ENCODE measurements around the gene CTDSPL. TPM values are rescaled to one million over a fixed set of nuclear protein-coding genes. Genes with fewer than 3 reads are reported as not detected.

The CTDSPL gene
- total RNA-seq, 1 donor from 2014 or later = not detected

DNA sequence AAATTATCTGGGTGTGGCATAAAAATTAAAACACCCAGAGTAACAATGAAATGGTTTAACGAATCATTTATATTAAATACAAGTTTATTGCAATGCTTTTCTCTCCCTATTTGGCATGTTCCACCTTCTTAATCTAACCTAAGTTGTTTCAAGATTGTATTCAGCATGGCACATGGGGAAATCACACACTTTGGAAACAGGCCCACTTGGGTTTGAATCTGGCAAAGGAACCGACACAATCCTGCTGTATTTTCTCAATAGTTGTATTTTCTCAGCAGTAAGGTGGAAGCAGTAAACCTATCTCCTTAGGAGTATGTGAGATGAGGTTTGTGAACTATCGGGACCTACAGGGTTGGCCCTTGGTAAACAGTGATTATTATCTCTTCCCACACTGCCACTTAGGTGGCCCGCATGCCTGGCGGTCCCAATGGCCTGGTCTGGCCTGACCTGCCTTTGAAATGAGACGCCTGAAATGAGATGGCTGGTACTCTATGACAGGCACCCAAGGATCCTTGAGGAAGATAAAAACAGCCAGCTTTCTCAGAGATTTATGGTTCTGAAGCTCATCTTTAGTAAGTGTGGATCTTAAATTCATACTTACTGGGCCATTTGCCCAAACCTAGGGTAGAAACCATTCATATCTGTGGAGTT lies 83.6 kb downstream of the CTDSPL start:
- Mint-ChIP-seq H3K9me3 (no peaks in the 10 kb centered on the region), H3K4me1 (no peaks in the 10 kb centered on the region), H3K27me3 (no peaks in the 10 kb centered on the region), H3K36me3 (ENCODE audit: low read depth) (no peaks in the 10 kb centered on the region), H3K4me3 (no peak overlapping the region), H3K27ac (no peak overlapping the region)
- no peak for DNase-seq
- intact Hi-C loops (cut with micrococcal nuclease) = no loop called here
- ChIA-PET POLR2A (no interaction called here), CTCF (no interaction called here)
- TF ChIP-seq CTCF (IDR thresholded peaks at IDR 0.05) = no peak
- no peak for ATAC-seq (ENCODE audit: low read depth)

GRCh38 chr3:37945807-37946530 lies 84.3 kb downstream of the CTDSPL start:
- POLR2A ChIA-PET = no interaction called here
- TF ChIP-seq CTCF (IDR thresholded peaks at IDR 0.05) = no peak
- intact Hi-C loops (cut with micrococcal nuclease) = no loop called here
- CTCF ChIA-PET = no interaction called here
- H3K27me3 Mint-ChIP-seq = no peaks in the 10 kb centered on the region
- H3K9me3 Mint-ChIP-seq = no peaks in the 10 kb centered on the region
- no peak for DNase-seq
- no peak for ATAC-seq (ENCODE audit: low read depth)
- no peak overlapping the region for H3K27ac Mint-ChIP-seq
- no peaks in the 10 kb centered on the region for H3K4me1 Mint-ChIP-seq
- no peak overlapping the region for H3K4me3 Mint-ChIP-seq
- H3K36me3 Mint-ChIP-seq (ENCODE audit: low read depth) = no peaks in the 10 kb centered on the region

GRCh38 chr3:37946531-37946889 lies 84.8 kb downstream of the CTDSPL start:
- H3K27me3 Mint-ChIP-seq = no peaks in the 10 kb centered on the region
- intact Hi-C loops (cut with micrococcal nuclease) = no loop called here
- no peak for DNase-seq
- no peak overlapping the region for H3K27ac Mint-ChIP-seq
- no peaks in the 10 kb centered on the region for H3K9me3 Mint-ChIP-seq
- H3K4me3 Mint-ChIP-seq = no peak overlapping the region
- CTCF ChIA-PET = no interaction called here
- POLR2A ChIA-PET = no interaction called here
- no peaks in the 10 kb centered on the region for H3K36me3 Mint-ChIP-seq (ENCODE audit: low read depth)
- no peaks in the 10 kb centered on the region for H3K4me1 Mint-ChIP-seq
- no peak for ATAC-seq (ENCODE audit: low read depth)
- no peak for TF ChIP-seq CTCF (IDR thresholded peaks at IDR 0.05)

DNA sequence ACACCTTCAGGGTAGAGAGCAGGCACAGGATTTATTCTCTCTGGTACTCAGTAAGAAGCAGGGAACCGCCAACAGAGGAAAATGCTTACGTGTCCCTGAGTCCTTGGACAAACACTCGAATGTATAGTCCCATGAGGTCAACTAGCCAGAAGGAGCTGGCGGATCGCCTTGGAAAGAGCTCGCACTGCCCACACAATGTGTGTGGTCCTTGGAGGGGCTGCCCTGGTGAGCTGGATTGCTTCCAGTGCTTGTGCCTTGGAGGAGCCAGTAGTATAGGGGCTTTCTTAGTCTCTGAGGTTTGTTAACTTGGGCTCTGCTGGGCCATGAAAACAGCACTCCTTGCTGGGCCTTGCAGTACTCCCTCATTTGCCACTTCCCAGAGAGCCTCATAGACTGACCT lies 88.2 kb downstream of the CTDSPL start:
- intact Hi-C loops (cut with micrococcal nuclease) = no loop called here
- no peaks in the 10 kb centered on the region for H3K36me3 Mint-ChIP-seq (ENCODE audit: low read depth)
- TF ChIP-seq CTCF (IDR thresholded peaks at IDR 0.05) = no peak
- H3K27ac Mint-ChIP-seq = no peak overlapping the region
- no peak overlapping the region for H3K4me3 Mint-ChIP-seq
- no peaks in the 10 kb centered on the region for H3K4me1 Mint-ChIP-seq
- no peak for ATAC-seq (ENCODE audit: low read depth)
- DNase-seq = no peak
- no peaks in the 10 kb centered on the region for H3K27me3 Mint-ChIP-seq
- peaks cover 3% of the 10 kb centered on the region for H3K9me3 Mint-ChIP-seq
- ChIA-PET POLR2A (no interaction called here), CTCF (no interaction called here)

- no peak for TF ChIP-seq CTCF (IDR thresholded peaks at IDR 0.05)
- CTCF ChIA-PET = no interaction called here
- POLR2A ChIA-PET = no interaction called here
- Mint-ChIP-seq H3K4me1 (peaks cover 17% of the 10 kb centered on the region), H3K9me3 (peaks cover 3% of the 10 kb centered on the region), H3K27ac (no peak overlapping the region), H3K36me3 (ENCODE audit: low read depth) (no peaks in the 10 kb centered on the region), H3K4me3 (no peak overlapping the region), H3K27me3 (no peaks in the 10 kb centered on the region)
- intact Hi-C loops (cut with micrococcal nuclease) = no loop called here
- no peak for ATAC-seq (ENCODE audit: low read depth)
- DNase-seq = no peak
Measured at GRCh38 chr3:37952564-37952963, 90.9 kb downstream of the CTDSPL start.
